ENCODE measurements around the gene JUNB.

Gene JUNB

GRCh38 chr19:12774588-12775555 lies 16.4 kb upstream of the JUNB start, which contains the start of gene HOOK2:
HOOK2 (minus strand) TSS chr19:12775552; CDS start chr19:12775449, 103 bp downstream.
- no peak for DNase-seq

- DNase-seq: peak; percentile 89
These were observed 13.9 kb upstream of the JUNB start for GRCh38 chr19:12777217-12778016.

GRCh38 chr19:12778017-12778904 lies 13.0 kb upstream of the JUNB start:
- DNase-seq: peak; percentile 73

GRCh38 chr19:12778905-12779161 lies 12.5 kb upstream of the JUNB start:
- no peak for DNase-seq

- peak; percentile 72 for DNase-seq
These were observed 11.9 kb upstream of the JUNB start for GRCh38 chr19:12779162-12779993.

GRCh38 chr19:12782174-12782423 lies 9.2 kb upstream of the JUNB start:
- no peak for DNase-seq

DNA sequence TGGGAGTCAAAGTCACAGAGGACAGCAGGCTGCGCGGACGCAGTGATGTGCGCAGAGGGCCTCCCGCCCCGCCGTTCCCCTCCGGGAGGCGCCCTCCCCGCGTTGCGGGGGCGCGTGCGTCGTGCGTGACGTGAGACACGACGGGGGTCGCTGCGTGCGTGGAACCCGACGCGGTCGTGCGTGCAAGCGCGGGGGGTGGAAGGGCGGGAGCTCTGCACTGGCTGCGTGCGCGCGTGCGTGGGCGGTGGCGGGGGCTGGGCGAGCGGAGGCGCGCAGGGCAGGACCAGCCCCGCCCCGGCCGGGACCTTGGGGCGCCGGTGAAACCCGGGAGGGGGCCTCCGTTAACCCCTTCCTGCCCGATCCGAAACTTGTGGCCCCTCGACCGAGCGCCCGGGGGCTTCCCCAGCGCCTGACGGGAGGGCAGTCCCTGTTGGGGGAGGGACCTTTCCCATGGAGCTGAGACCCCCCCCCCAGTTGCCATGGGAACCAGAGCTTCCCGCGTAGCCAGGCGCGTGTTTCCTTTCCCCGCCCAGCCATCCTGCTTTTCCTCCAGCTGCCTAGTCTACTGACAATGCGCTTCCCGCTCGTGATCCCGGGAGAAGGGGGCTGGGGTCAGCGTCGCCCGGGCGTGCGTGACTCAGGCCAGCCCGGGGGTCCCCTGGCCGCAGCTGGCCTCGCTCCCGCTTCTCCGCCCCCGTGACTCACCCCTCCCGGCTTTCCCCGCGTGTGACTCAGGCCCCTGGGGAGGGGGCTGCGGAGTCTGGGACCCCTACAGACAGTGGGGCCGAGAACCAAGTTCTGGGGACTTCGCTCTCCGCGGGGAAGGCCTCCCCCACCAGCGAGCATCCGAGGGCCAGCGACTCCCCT lies 8.6 kb upstream of the JUNB start:
- DNase-seq: peak; percentile 88

DNA sequence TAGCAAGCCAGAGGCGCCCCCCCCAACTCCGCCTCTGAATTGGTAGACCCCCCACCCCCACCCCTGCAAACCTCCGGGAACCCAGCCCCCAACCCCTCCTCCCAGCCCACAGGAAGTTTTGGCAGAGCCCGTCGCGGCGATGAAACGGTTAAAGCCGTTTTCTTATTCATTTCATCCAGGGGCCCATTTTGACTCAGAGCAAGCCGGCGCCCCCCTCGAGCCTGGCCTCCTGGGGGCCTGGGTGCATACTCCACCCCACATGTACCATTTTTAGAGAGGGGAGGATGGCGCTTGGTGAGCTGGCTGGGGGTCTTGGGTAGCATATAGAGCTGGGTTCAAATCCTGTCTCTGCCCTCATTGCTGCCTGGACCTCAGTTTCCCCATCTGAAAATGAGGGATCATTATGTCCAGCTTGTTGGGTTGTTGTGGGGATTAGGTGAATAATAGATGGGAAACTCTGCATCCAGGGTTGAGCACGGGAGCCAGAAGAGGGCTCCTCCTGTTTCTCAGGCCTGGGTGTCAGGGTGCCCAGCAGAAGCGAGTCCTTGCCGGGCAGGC lies 7.9 kb upstream of the JUNB start:
- DNase-seq: peak; percentile 66

DNA sequence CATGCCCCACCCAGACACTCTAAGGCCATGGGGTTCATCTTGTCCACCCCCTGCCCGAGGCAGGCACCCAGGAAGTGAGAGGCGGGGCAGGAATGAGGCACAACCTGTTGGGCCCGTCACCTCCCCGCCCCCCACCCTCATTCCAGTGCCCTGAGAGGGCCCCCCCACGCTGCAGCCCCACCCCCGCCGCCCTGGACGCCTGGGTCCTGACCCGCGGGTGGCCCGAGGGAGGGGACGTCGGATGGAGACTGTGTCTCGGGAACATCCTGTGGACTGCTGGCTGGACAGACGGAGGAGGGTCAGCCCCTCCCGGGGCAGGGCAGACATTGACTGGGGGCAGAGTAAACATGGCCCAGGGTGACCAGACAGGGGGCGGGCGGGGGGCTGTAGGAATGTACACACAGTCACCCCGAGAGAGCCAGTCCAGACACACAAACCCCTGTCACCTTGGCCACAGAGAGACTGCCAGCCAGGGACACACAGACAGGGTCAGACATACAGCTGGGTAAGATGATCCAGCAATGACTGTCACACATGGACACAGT lies 7.4 kb upstream of the JUNB start:
- no peak for DNase-seq

GRCh38 chr19:12784394-12784870 lies 6.9 kb upstream of the JUNB start:
- peak; percentile 96 for DNase-seq

DNA sequence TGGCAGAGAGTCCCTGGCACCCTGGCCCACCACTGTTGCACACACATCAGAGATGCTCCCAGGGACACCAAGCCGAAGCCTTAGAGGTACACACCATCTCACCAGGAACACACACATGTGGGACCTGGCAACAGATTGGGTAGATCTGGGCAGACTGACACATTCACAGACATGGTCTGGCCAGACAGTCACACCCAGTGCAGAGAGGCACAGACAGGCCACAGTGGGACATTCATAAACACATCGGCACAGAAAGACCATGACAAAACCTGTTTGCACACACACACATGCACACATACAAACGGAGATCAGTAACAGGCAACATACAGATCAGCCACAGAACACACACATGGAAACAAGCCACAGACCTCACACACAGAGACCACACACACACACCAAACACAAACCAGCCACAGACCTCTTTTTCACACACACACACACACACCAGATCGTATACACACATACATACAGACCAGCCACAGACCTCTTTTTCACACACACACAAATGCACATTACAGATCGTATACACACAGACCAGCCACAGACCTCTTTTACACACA lies 6.3 kb upstream of the JUNB start:
- no peak for DNase-seq

- DNase-seq: peak; percentile 75
These were observed 5.8 kb upstream of the JUNB start for GRCh38 chr19:12785431-12786031.

DNA sequence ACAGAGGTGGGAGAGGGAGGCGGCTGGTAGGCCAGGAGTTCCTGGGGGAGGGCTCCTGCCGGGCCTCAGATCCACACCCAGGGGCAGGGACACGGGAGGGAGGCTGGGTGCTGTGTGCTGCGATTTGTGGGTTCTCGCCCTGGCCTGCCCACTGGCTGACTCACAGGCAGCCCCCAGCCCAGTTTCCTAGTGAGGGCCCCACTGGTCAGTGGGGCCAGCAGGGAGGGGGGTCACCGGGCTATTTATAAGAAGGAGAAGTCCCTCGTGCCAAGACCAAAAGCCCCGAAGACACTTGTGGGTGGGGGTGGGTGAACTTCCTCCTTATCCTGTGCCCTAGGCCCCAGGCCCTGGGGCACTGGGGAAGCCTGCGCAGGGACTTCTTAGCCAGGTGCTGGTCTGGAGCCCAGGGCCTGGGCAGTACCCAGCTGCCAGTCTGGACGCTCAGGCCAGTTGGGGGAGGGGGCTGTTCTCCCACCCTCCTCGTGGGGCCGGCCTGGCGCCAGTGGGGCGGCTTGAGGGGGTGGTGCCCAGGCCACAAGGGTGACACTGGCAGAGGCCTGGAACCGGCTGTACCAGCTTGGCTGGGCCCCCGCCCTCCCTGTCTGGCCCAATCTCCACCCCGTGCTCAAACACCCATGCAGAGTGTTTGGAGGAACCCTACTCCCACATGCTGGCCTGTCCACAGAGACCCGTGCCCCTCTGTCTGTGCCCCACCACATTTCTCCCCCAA lies 5.0 kb upstream of the JUNB start:
- peak; percentile 86 for DNase-seq

DNA sequence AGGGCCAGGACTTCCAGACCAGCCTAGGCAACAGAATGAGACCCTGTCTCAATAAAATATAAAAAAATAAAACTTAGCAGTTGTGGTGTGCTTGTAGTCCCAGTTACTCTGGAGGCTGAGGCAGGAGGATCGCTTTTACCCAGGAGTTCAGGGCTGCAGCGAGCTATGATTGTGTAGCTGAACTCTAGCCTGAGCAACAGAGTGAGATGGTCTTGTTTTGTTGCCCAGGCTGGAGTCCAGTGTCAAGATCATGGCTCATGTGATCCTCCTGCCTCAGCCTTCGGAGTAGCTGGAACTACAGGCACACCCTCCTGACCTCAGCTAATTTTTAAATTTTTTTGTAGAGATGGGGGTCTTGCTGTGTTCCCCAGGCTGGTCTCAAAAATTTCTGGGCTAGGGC lies 4.3 kb upstream of the JUNB start:
- no peak for DNase-seq

DNA sequence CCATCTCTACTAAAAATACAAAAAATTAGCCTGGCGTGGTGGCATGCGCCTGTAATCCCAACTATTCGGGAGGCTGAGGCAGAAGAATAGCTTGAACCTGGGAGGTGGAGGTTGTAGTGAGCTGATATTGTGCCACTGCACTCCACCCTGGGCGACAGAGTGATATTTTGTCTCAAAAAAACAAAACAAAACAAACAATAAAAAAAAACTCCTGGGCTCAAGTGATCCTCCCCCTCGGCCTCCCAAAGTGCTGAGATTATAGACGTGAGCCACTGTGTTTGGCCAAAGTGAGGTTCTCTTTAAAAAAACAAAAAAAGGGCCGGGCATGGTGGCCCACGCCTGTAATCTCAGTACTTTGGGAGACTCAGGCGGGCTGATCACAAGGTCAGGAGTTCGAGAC lies 3.8 kb upstream of the JUNB start:
- no peak for DNase-seq

DNA sequence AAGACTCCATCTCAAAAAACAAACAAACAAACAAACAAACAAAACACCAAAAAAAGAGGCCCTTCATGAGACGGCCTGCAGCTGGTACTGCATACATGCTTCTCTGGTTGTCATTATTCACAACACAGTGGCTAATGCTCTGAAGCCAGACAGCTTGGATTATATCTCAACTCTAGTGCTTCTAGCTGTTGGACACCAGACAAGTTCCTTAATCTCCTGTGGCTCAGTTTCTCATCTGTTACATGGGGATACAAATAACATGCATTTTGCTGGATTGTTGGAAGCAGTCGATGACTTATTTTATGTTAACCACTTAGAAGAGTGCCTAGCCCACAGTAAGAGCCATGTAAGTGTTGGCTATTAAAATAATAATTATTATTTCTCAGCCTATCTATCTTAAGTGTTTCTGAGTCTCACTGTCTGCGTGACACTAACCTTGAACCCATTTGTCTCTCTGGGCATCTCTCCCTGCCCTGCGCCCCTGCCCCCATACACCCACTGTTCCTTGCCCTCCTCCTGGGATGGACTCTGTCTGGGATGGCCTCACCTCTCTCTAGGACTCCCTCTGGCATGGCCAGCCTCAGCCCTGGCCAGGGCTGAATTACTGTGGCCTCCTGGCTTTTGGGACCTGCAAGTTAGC lies 3.1 kb upstream of the JUNB start:
- peak; percentile 54 for DNase-seq

GRCh38 chr19:12788682-12789097 lies 2.6 kb upstream of the JUNB start:
- peak; percentile 93 for DNase-seq

- DNase-seq: no peak
These were observed 2.0 kb upstream of the JUNB start for GRCh38 chr19:12789098-12789903.
